Caki2 (cell line): ENCODE measurements around the gene AHNAK2. TPM values are rescaled to one million over a fixed set of nuclear protein-coding genes. Genes with fewer than 3 reads are reported as not detected.
"Not testable (repeated sequence)": the region's sequence is repeated elsewhere in the genome, so short reads cannot be mapped to it uniquely, and the experiment has no call there.

Experiments used
- DNase-seq: peaks from one replicate; pipeline ENCODE4 v3.0.0-alpha.2; 2015; ENCODE audit warnings: low read depth
- in situ Hi-C: cut with HindIII; loops from 2 replicates; pipeline ENCODE4 v1.10.0; 2016; ENCODE audit warnings: low sequenced_read_pairs, low pct_unique_long_range_greater_than_20kb, mixed read lengths
- total RNA-seq: library from RNA; depleted of rRNA; stranded (reverse); fragments of >200 nt; shearing (Covaris generic); gene quantifications from 2 replicates; pipeline ENCODE4 v1.2.3, GENCODE V29; 2014; ENCODE audit warnings: low replicate concordance

Gene AHNAK2
- total RNA-seq, 1 experiment from 2014 or later = 40.7 TPM

DNA sequence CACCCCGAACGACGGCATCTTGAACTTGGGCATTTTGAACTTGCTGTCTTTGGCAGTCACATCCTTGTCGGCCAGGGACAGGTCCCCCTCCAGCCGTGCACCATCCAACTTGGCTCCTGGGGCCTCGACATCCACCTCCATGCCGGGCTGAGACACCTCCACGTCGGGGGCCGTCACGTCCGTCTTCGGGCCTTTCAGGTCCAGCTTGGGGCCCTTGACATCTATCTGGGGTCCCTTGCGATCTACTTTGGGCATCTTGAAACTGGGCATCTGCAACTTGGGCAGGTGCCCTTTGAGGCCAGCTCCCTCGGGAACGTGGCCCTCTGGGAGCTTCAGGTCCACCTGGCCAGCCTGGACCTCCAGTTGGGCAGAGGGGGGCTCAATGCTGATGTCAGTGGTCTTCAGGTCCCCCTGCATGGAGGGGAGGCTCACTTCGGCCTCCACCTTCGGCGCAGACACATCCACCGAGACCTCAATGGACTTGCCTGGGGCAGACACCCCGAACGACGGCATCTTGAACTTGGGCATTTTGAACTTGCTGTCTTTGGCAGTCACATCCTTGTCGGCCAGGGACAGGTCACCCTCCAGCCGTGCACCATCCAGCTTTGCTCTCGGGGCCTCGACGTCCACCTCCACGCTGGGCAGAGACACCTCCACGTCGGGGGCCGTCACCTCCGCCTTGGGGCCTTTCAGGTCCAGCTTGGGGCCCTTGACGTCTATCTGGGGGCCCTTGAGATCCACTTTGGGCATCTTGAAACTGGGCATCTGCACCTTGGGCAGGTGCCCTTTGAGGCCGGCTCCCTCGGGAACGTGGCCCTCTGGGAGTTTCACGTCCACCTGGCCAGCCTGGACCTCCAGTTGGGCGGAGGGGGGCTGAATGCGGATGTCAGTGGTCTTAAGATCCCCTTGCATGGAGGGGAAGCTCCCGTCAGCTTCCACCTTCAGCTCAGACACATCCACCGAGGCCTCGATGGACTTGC, 31.9 kb downstream of the AHNAK2 start:
- DNase-seq, in situ Hi-C loops: not testable (repeated sequence)

DNA sequence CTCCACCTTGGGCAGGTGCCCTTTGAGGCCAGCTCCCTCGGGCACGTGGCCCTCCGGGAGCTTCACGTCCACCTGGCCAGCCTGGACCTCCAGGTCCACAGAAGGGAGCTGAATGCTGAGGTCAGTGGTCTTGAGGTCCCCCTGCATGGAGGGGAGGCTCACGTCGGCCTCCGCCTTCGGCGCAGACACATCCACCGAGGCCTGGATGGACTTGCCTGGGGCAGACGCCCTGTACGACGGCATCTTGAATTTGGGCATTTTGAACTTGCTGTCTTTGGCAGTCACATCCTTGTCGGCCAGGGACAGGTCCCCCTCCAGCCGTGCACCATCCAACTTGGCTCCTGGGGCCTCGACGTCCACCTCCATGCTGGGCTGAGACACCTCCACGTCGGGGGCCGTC, 32.9 kb downstream of the AHNAK2 start:
- DNase-seq, in situ Hi-C loops: not testable (repeated sequence)

DNA sequence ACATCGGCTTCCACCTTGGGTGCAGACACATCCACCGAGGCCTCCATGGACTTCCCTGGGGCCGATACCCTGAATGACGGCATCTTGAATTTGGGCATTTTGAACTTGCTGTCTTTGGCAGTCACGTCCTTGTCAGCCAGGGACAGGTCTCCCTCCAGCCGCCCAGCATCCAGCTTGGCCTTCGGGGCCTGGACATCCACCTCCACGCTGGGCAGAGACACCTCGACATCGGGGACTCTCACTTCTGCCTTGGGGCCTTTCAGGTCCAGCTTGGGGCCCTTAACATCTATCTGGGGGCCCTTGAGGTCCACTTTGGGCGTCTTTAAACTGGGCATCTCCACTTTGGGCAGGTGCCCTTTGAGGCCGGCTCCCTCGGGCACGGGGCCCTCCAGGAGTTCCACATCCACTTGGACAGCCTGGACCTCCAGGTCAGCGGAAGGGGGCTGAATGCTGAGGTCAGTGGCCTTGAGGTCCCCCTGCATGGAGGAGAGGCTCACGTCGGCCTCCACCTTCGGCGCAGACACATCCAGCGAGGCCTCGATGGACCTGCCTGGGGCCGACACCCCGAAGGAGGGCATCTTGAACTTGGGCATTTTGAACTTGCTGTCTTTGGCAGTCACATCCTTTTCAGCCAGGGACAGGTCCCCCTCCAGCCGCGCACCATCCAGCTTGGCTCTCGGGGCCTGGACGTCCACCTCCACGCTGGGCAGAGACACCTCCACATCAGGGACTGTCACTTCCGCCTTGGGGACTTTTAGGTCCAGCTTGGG, 33.6 kb downstream of the AHNAK2 start:
- DNase-seq, in situ Hi-C loops: not testable (repeated sequence)

DNA sequence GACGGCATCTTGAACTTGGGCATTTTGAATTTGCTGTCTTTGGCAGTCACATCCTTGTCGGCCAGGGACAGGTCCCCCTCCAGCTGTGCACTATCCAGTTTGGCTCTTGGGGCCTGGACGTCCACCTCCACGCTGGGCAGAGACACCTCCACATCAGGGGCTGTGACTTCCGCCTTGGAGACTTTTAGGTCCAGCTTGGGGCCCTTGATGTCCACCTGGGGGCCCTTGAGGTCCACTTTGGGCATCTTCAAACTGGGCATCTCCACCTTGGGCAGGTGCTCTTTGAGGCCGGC, 34.2 kb downstream of the AHNAK2 start:
- in situ Hi-C loops, DNase-seq: not testable (repeated sequence)

DNA sequence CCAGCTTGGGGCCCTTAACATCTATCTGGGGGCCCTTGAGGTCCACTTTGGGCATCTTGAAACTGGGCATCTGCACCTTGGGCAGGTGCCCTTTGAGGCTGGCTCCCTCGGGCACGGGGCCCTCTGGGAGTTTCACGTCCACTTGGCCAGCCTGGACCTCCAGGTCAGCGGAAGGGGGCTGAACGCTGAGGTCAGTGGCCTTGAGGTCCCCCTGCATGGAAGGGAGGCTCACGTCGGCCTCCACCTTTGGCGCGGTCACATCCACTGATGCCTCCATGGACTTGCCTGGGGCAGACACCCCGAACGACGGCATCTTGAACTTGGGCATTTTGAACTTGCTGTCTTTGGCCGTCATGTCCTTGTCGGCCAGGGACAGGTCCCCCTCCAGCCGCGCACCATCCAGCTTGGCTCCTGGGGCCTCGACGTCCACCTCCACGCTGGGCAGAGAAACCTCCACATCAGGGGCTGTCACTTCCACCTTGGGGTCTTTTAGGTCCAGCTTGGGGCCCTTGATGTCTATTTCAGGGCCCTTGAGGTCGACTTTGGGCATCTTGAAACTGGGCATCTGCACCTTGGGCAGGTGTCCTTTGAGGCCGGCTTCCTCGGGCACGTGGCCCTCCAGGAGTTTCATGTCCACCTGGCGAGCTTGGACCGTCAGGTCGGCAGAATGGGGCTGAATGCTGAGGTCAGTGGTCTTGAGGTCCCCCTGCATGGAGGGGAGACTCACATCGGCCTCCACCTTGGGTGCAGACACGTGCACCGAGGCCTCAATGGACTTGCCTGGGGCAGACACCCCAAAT, 34.8 kb downstream of the AHNAK2 start:
- DNase-seq, in situ Hi-C loops: not testable (repeated sequence)

DNA sequence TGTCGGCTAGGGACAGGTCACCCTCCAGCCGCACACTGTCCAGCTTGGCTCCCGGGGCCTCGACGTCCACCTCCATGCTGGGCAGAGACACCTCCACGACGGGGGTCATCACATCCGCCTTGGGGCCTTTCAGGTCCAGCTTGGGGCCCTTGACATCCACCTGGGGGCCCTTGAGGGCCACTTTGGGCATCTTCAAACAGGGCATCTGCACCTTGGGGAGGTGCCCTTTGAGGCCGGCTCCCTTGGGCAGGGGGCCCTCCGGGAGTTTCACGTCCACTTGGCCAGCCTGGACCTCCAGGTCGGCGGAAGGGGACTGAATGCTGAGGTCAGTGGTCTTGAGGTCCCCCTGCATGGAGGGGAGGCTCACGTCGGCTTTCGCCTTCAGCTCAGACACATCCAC, 35.6 kb downstream of the AHNAK2 start:
- no peak for DNase-seq
- in situ Hi-C loops = no loop called here

DNA sequence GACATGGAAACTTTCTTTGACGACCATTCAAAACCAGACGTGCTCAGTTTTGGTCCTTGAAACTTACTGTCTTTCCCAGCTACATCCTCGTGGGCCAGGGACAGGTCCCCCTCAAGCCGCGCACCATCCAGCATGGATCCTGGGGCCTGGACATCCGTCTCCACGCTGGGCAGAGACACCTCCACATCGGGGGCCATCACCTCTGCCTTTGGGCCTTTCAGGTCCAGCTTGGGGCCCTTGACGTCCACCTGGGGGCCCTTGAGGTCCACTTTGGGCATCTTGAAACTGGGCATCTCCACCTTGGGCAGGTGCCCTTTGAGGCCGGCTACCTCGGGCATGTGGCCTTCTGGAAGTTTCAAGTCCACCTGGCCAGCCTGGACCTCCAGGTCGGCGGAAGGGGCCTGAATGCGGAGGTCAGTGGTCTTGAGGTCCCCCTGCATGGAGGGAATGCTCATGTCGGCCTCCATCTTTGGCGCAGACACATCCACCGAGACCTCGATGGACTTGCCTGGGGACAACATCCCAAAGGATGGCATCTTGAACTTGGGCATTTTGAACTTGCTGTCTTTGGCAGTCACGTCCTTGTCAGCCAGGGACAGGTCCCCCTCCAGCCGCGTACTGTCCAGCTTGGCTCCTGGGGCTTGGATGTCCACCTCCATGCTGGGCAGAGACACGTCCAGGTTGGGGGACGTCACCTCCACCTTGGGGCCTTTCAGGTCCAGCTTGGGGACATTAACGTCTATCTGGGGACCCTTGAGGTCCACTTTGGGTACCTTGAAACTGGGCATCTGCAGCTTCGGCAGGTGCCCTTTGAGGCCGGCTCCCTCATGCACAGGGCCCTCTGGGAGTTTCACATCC, 36.4 kb downstream of the AHNAK2 start:
- in situ Hi-C loops = no loop called here

DNA sequence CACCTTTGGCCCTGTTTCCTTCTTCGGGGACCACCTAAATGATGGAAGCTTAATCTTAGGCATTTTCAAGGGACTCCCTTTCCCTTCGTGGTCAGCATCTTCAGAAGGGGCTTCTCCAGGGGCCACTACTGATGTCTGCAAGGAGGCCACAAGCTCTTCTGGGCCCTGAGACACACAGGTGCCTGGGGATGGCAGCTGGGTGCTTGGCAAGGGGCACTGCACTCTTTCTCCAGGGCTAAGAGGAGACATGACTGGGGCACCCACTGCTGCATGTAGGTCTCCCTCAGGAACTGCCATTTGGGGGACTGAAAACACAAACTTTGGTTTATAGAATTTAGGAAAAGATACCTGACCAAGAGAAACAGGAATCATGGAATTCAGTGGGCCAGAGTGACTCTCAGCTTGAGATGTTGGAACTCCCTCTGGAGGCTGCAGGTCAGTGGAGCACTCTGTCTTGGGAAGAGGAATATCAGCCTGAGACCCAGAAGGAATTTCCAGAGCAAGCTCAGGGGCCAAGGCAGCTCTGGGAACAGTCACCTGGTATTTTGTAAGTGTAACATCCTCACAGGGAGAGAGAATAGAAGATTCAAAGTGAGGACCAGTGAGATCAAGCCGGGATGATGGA, 37.5 kb downstream of the AHNAK2 start:
- in situ Hi-C loops = no loop called here
- DNase-seq = no peak

More for the DNA sequence above, 36.4 kb downstream of the AHNAK2 start:
- no peak for DNase-seq

DNA sequence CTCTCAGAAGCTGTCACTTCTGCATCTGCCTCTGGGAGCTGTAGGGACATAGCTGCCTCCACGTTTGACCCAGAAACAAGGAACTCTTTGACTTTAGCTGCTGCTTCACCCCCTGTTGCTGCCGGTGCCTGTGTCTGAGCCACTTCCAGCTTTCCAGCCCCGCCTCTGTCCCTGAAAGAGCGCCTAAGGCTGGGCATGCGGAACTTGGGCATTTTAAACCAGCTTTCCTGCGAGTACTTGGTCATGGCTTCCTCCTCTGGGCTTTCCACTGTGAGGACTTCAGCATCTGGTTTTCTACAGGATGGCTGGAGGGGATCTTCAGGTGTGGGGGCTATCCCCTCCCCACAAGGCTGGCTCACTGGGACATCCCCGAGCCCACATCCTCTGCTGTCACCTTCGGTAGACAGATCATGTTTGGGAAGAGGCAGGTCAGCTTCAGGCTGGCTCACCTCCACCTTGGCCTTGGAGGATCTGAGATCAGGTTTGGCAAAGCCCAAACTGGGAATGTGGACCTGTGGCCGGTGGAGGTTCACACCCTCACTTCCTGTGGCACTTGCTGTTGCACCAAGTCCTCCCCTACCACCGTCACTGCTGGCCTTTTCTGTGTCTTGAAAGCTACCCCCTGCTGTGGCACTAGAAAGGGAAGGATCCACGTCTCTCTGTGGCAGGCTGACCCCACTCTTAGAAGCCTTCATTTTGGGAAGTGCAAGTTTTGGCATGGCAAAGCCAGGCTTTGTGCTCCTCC, 38.3 kb downstream of the AHNAK2 start:
- no peak for DNase-seq
- in situ Hi-C loops = no loop called here

DNA sequence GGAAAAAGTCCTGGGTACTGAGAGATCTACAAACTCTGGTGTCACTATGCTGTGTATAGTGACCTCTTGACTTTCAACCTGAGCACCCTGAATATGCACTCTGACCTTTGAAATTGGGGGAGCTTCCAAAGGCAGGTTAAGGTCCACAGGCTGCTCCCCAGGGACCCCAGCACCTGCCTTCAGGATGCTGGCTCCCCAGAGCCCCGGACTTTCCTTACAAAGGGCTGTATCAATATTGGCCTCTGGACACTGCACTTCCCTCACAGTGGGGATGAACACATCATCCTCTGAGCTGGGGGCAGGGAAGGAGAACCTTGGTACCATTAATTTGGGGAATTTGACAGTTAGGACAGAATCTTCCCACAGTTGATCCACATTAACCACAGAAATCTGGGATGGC, 39.2 kb downstream of the AHNAK2 start:
- DNase-seq = no peak
- in situ Hi-C loops = no loop called here

DNA sequence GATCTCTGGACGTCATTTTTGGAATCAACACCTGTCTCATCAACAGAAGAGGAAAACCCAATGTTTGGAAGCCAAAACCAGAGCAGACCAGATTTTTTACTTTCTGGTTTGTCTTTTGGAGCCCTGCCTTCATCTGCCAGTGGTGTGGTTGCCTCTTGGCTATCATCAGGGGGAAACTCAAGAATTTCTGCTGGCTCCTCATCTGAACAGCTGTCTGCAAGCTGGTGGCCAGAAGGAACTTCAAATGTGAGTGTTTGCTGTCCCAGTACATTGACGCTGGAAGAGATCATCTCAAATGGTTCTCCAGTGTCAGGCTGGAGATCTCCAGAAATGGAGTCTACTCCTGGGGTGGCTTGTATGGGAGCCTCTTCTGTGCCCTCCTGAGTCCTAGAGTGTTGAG, 39.7 kb downstream of the AHNAK2 start:
- DNase-seq = no peak
- in situ Hi-C loops = no loop called here

DNA sequence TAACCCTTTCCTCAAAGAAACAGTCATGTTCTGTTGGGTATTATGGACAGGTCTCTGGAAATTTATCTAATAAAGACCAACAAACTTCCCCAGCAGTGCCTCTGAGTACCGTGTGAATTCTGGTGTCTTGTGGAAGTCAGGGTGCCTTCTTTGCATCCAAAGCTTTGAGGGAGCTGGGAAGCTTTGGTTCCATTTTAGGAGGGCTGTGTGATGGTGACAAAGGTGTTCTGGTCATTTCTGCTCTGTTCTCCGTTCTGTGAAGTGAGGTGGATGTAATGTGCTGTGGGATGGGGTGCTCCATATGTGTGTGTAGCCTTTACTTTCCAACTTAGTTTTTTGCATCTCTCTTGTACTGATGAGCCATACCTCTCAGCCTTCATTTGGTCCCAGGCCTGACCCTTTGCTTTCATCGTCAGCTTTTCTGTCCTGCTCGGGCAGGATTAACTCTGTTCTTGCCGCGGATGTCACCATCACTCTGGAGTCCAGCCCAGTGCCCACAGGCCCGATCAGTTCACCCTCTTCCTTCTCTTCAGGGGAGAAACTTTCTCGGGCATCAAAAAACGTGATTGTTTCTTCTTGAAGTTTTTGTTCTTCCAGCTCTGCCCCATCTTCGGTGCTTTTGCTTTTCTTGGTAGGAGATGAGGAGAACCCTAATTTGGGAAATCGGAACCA, 40.3 kb downstream of the AHNAK2 start:
- in situ Hi-C loops = no loop called here
- no peak for DNase-seq

DNA sequence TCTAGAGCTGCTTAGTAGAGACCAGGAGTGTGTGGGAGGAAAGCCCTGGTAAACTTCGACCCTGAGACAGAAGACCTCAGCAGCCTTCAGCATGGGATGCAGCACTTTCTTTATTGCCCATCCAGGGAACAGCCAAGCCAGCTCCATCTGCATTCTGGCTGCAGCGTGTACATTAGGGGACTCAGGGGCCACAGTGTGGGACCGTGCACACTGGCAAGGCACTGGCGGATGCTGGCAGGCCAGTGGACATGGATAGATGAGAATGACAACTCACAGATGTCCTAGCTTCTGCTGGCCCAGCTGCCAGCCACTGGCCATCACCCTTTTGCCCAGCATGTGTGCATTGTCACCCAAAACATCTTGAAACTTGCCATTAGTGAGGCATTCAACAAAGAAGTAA, 41.0 kb downstream of the AHNAK2 start:
- in situ Hi-C loops = no loop called here
- no peak for DNase-seq

DNA sequence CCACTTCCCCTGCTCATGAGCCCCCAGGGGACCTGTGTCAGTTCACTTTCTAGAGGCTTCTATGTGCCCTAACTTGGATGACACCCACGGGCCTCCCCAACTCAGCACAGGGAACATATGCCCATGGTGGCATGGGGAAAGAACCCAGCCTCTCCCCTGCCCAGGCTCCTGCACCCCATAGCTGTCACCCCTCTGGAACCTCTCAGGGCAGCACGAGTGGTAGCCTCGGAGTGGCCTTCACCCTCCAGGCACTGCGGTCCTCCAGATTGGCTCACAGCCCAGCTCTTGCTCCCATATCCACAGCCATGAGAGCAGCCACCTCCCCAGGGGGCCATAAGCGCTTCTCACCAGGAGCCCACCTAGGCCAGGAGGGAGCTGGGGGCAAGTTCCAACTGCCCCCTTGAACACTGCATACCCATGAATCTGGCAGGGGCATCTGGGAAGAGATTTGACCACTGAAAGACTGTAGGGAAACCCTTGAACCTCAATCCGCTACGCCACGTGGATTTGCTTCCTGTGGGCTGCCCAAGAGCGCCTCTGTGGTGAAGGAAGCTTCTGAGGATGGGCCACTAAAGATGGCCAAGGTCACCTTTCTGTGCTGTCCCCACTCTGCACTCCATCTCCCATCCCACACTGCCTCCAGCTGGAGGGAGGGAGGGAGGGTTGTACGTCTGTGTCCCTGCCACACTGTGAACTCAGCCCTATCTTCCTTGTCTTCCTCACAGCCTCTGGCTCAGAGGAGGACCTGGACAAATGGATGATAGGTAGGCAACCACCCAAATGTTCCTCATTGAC, 41.6 kb downstream of the AHNAK2 start:
- no peak for DNase-seq
- in situ Hi-C loops = no loop called here

DNA sequence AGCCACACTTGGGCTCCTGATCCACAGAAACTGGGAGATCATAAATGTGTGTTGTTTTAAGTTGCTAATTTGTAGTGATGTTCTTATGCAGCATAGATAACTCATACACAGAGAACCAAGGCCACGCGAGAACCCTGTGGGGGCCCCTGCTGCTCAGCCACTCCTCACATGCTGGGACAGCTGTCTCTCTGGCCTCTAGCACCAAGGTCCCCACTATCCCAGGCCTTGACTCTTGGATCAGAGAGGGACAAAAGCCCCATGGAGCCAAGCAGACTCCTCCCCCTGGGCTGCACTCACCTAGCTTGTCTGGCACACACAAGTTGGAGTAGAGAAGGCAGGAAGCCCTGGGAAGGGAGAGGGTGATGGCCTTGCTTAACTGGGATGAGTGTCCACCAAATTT, 42.2 kb downstream of the AHNAK2 start:
- no peak for DNase-seq
- in situ Hi-C loops = no loop called here
